GM21723 (cell line): ENCODE measurements around the gene BAIAP2L2.
"Not testable (repeated sequence)": the region's sequence is repeated elsewhere in the genome, so short reads cannot be mapped to it uniquely, and the experiment has no call there.

Experiments used
- ATAC-seq: cut with Tn5 transposase; IDR thresholded peaks from one replicate; pipeline ENCODE4 v1.9.1; 2021; ENCODE audit warnings: mild to moderate bottlenecking, moderate library complexity; ENCODE audit not compliant: unreplicated experiment

Gene BAIAP2L2

GRCh38 chr22:38082986-38083710 is 27.3 kb downstream of the BAIAP2L2 start:
- ATAC-seq, result no peak

DNA sequence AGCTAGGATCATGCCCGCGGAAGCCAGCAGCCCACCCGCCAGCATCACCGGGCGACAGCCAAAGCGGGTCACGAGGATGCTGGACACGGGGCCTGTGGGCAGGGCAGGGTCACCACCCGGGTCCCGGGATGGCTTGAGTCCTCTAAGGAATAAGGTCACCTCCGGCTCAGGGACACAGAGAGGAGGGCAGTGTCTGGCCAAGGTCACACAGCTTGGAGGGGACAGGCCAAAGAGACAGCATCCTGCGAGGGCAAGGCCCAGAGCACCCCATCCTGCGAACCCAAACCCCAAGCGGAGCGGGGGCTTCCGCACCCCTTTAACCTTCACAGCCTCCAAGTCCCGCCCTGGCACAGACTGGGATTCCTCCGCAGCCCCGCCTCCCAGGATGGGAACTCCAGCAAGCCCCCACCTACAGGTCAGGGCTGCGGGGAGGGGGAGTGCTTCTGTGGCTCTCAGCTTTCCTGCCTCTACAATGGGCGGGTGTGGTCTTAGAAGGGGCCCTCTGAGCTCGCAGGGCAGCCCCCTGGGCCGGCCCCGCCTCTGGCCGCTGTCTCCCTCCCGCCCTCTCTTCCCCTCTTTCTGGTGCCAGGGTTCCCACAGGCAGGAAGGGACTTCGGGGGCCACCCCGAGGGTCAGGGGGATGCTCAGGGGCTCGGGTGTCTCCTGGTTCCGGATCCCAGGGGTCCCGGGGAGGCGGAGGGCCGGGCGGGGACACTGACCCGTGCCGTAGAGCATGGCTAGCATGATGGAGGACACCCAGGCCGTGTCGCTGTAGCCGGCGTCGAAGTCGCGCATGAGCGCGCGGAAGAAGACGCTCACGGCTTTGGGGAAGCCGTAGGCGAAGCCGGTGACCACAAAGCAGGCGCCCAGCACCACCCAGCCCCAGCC is 28.3 kb downstream of the BAIAP2L2 start:
- no peak for ATAC-seq

DNA sequence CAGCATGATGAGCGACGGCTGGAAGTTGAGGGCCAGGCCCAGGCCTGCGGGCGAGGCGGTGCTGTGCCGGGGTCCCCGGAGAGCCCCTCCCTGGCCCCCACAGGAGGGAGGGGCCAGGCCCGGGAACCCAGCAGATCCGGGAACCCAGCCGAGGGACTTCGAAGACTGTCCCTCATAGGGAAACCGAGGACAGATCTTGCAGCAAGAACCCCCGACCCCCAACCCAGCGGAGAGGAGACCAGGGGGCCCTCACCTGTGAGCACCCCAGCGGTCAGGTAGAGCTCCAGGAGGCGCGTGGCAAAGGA is 28.9 kb downstream of the BAIAP2L2 start:
- ATAC-seq, result no peak

DNA sequence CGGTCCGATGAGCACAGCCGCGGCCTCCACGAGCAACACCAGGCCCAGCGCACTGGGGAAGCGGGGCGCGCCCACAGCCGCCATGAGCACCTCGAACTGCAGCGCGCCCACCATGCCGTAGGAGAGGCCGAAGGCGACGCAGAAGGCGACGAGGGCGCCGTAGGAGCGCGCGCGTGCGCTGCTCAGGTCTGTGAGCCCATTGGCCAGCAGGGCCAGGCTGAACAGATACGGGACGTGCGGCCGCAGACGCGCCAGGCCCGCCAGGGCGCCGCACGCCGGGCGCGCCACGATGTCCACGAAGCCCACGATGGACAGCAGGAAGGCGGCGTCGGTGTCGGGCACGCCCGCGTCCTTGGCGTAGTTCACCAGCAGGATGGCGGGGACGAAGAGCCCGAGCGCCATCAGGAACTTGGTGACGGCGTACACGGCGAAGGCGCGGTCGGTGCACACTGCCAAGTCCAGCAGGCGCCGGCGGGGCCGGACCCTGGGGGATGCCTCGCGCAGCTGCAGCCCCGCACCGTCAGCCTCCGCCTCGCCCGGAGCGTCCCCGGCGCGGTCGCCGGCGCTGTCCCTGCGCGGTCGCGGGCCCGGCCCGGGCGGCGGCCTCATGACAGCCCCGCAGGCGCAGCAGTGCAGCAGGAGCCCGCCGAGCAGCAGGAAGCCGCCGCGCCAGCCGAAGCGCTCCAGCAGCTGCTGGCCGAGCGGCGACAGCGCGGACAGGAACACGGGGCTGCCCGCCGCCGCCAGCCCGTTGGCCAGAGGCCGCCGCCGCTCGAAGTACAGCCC is 29.4 kb downstream of the BAIAP2L2 start:
- ATAC-seq, result no peak

DNA sequence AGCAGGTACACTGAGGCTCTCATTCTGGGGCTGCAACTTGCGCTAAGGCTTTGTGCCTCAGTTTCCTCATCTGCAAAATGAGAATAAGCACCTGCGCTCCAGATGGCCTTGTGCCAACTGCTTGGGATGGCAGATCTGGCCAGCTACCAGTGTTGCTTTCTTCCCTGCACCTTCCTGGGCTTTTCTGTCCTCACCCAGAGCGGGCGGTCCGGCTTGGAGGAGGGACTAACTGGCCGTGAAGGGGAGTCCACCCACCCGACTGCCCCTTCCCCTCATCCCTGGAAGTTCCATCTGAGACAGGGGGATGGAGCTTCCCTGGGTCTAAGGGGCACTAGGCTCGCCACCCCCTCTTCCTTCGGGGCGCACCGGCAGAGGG is 30.0 kb downstream of the BAIAP2L2 start:
- no peak for ATAC-seq

DNA sequence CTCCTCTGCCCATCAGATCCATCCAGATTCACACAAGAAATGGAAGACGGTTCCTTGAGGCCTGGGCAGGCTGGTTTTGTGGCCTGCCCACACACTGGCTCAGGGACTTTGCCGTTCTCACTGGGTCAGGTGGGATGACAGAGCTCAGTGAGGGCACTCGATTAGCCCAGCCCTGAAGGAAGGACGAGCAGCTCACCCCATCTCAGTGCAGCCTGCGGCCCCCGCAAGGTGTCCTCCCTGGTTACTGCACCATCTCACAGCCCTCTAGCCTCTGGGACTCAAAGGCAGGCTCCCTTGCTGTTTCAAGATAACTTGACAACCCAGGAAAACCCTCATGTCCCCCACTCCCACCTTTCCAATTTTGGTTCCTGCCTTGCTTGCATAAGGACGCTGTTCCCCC is 30.7 kb downstream of the BAIAP2L2 start:
- no peak for ATAC-seq

GRCh38 chr22:38079208-38079607 is 31.3 kb downstream of the BAIAP2L2 start:
- not testable (repeated sequence) for ATAC-seq

GRCh38 chr22:38078046-38078840 is 32.2 kb downstream of the BAIAP2L2 start:
- ATAC-seq, result no peak

DNA sequence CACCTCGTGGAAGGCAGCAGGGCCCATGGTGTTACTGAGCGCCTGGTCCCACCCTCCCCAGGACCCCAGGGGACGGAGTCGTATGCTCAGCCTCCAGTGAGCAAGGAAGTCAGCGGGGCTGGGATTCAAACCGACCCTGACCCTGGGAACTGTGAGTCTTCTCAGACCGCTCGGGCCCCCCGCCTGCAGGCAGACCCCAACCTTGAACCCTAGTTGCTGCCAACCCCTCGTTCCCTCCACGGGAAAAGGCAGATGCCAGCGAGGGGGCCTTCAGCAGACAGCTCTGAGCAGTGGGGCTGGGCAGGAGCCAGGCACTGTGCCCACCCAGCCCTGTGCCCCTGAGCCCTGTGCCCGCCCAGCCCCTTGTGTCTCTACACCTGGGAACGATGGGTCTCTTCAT is 32.9 kb downstream of the BAIAP2L2 start:
- no peak for ATAC-seq

- ATAC-seq, result no peak
Measured at GRCh38 chr22:38077096-38077495, 33.4 kb downstream of the BAIAP2L2 start.

GRCh38 chr22:38075961-38076360 is 34.5 kb downstream of the BAIAP2L2 start:
- ATAC-seq, result no peak

- no peak for ATAC-seq
Measured at GRCh38 chr22:38075105-38075825, 35.2 kb downstream of the BAIAP2L2 start.

DNA sequence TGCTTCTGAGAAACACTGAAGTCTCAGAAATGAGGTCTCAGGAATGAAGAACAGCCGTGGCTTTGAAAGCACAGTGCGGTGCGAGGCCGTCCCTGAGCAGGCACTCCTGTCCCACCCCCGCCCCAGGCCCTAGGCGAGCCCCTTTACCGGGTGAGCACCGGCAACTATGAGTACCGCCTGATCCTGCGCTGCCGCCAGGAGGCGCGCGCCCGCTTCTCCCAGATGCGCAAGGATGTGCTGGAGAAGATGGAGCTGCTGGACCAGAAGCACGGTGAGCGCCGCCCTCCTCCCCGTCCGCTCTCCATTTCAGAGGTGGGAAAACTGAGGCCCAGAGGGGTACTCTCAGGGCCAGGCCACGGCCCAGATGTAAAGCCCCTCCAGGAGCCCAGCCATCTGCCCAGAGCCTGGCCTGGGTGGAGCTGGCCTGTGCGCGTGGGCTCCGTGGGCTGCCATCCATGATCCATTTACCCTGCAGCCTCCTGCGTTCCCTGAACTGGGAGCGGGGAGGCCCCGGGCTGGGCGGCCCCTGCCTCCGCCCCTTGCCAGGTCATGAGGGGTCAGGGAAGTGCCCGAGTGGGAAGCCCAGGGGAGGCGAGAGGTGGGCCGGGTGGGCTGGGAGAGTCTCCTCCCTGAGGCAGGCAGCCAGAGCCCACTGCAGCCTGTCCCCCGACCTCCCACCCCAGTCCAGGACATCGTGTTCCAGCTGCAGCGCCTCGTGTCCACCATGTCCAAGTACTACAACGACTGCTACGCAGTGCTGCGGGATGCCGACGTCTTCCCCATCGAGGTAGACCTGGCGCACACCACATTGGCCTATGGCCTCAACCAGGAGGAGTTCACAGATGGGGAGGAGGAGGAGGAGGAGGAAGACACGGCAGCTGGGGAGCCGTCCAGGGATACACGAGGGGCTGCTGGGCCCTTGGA is 36.0 kb downstream of the BAIAP2L2 start:
- ATAC-seq, result no peak

DNA sequence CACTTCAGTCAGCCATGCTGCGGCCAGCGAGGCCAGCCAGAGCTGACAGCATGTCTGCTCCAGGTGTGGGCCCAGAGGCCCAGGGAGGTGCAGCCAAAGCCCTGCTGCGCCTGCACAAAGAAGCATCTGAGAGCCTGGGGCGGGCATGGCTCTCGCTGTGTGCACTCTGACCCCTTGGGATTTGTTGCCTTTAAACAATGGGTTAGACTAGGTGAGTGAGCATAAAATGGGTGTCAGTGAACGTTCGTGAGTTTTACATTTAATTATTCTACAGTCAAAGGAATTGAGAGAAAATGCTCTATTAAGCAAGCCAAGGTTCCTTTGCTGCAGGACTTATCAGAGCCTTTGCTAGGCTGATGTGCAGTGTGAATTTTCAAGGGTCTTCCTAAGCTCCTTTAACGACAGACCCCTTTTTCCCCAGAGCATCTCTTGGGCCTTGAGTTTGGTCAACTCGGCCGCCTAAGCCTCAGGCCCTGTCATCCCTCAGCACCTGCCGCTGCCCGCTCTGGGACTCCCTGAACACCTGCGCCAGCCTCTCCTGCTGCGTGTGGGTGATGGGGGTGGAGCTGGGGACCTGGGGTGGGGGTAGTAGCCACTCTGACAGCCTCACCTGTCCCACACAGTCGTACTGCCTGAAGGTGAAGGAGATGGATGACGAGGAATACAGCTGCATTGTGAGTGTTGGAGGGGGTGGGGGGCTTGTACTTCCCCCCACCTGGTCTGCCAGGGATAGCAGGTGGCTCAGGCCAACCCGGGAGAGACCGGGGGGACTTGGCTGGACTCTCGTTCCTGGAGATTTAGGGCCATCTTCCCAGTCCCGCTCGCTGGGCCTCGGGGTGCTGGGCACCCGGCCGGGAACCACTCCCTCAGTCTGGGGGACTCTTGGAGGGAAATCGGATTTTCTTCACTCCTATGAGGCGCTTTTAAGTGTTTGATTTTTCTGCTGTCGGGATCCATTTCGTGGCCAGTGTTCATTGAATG is 37.0 kb downstream of the BAIAP2L2 start:
- no peak for ATAC-seq

GRCh38 chr22:38072322-38073149 is 37.9 kb downstream of the BAIAP2L2 start:
- ATAC-seq, result no peak

DNA sequence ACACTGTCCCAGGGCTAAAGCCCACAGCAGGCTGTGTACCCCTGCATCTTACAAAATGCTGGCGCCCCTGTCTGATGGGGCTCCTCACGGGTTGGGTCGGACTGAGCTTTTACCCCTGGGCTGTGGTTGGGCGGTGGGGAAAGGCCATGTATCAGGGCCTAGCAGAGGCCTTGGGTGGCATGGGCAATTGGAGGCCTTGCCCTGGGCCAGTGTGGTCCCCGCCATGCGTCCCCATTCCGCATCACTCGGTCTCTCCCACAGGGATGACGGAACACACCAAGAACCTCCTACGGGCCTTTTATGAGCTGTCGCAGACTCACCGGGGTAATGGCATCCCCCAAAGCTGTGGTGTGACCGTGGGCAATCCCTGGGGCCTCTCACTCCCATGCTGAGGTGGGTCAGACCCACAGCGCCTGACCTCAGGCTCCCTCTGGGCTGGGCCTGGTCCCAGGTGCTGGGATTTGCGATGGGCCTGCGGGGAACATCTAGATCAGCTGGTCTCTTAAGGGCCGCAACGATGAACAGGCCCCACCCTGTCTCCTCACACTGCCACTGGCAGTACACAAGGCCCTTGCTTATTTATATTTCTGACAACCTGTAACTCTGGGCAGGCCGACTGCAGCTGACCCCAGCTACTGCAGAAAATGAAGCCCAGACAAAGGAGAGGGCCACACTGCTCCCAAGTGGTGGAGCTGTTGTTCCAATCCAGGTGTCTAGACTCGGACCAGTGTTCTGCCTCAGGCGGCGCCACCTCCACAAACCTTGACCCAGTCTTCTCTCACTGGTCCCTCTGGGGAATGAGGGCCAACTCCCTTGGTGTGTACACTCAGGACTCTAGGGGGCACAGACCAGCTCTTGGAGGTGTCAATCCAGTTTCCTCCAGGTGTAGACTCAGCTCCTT is 38.8 kb downstream of the BAIAP2L2 start:
- no peak for ATAC-seq
